A549 (cell line): ENCODE results near the gene PLEKHN1.

Experiments used
- CEBPB ChIP-seq, 2 experiments: fragments of >200 bp in 1 of 2; sonication (Bioruptor Twin) in 1 of 2; formaldehyde crosslinking in 1 of 2; IDR thresholded peaks; 2 replicates each; pipeline ENCODE4 v1.6.1; 2012 to 2016
- CTCF ChIP-seq: fragments of >200 bp; sonication (Bioruptor Twin); formaldehyde crosslinking; IDR thresholded peaks from 3 replicates; pipeline ENCODE4 v1.5.1; 2016
- FOSL2 ChIP-seq, 2 experiments: fragments of 450-650 bp in 1 of 2; fragments of >200 bp in 1 of 2; sonication (Bioruptor Twin) in 1 of 2; formaldehyde crosslinking; IDR thresholded peaks; 2 replicates each; pipeline versions ENCODE4 v1.5.0 to v1.6.1; 2016 to 2020; ENCODE audit warnings: mild to moderate bottlenecking in 1 of 2, moderate library complexity in 1 of 2
- HOXB13 ChIP-seq: fragments of 250-450 bp; sonication (Bioruptor Pico); IDR thresholded peaks from 2 replicates; pipeline ENCODE4 v1.5.0; 2020; ENCODE audit warnings: low read depth, mild to moderate bottlenecking, moderate library complexity
- NR3C1 ChIP-seq: fragments of >200 bp; sonication (Bioruptor Twin); formaldehyde crosslinking; IDR thresholded peaks from 3 replicates; pipeline ENCODE4 v1.6.1; 2017
- PBX3 ChIP-seq: IDR thresholded peaks from 2 replicates; pipeline ENCODE4 v1.6.1; 2012
- POLR2A ChIP-seq: IDR thresholded peaks from 2 replicates; pipeline ENCODE4 v1.6.1; 2012; ENCODE audit warnings: mild to moderate bottlenecking, low read length
- REST ChIP-seq: fragments of 200-600 bp; sonication (generic); IDR thresholded peaks from 2 replicates; pipeline ENCODE4 v1.6.1; 2016; ENCODE audit warnings: antibody characterized with exemption, mild to moderate bottlenecking, moderate library complexity
- SMC3 ChIP-seq: fragments of >200 bp; sonication (Bioruptor Twin); formaldehyde crosslinking; IDR thresholded peaks from 3 replicates; pipeline ENCODE4 v1.6.1; 2018; ENCODE audit warnings: inconsistent platforms
- USF2 ChIP-seq: fragments of 450-650 bp; IDR thresholded peaks from 2 replicates; pipeline ENCODE4 v1.6.1; 2014; ENCODE audit warnings: antibody characterized with exemption

- no peak for TF ChIP-seq POLR2A
- TF ChIP-seq CTCF, result peak; percentile 39; the same call in 2 of the 3 replicates
- no peak for TF ChIP-seq FOSL2 (IDR thresholded peaks at IDR 0.05)
- no peak for TF ChIP-seq FOSL2 (CRISPR knock-in tag; IDR thresholded peaks at IDR 0.05)
- TF ChIP-seq SMC3, result peak; percentile 46; the same call in 2 of the 3 replicates
- no peak for TF ChIP-seq HOXB13
- TF ChIP-seq PBX3, result no peak
- TF ChIP-seq CEBPB (IDR thresholded peaks at IDR 0.05), result no peak
- no peak for TF ChIP-seq USF2
- TF ChIP-seq NR3C1, result no peak
- TF ChIP-seq REST, result no peak
Observed at GRCh38 chr1:1014799-1015681, 48.8 kb downstream of the PLEKHN1 start.
